HCT116 (cell line): ENCODE results near the gene AP1B1.

Experiments used
- ATF3 ChIP-seq: IDR thresholded peaks from 2 replicates; pipeline ENCODE4 v1.6.1; 2012
- CEBPB ChIP-seq: IDR thresholded peaks from 2 replicates; pipeline ENCODE4 v1.6.1; 2012; ENCODE audit warnings: low read depth
- CTCF ChIP-seq, 3 experiments: fragments of 200-600 bp in 1 of 3; sonication (generic) in 1 of 3; IDR thresholded peaks in 2 of 3; conservative IDR thresholded peaks in 1 of 3; 2 replicates each; pipeline ENCODE4 v1.5.1; 2012 to 2017; ENCODE audit warnings: low read depth in 2 of 3, low read length in 2 of 3, antibody characterized with exemption in 1 of 3, borderline replicate concordance in 1 of 3, control low read depth in 1 of 3, mild to moderate bottlenecking in 1 of 3, mixed read lengths in 1 of 3, mixed run types in 1 of 3, moderate library complexity in 1 of 3; ENCODE audit not compliant: insufficient read depth in 1 of 3
- EGR1 ChIP-seq: IDR thresholded peaks from 2 replicates; pipeline ENCODE4 v1.6.1; 2012; ENCODE audit warnings: low read depth
- EZH2 ChIP-seq: fragments of 200-600 bp; sonication (generic); IDR thresholded peaks from 2 replicates; pipeline ENCODE4 v1.6.1; 2017; ENCODE audit warnings: antibody characterized with exemption, mixed run types
- FOSL1 ChIP-seq: IDR thresholded peaks from 2 replicates; pipeline ENCODE4 v1.6.1; 2012; ENCODE audit warnings: low read depth
- JUND ChIP-seq: IDR thresholded peaks from 2 replicates; pipeline ENCODE4 v1.6.1; 2012
- POLR2A ChIP-seq: IDR thresholded peaks from 2 replicates; pipeline ENCODE4 v1.7.0; 2011; ENCODE audit warnings: borderline replicate concordance; ENCODE audit not compliant: insufficient read depth, insufficient read length; ENCODE audit errors: extremely low read depth
- POLR2AphosphoS5 ChIP-seq: IDR thresholded peaks from 2 replicates; pipeline ENCODE4 v1.6.1; 2011; ENCODE audit warnings: mild to moderate bottlenecking, low read depth, low read length, moderate library complexity
- RAD21 ChIP-seq: IDR thresholded peaks from 2 replicates; pipeline ENCODE4 v1.6.1; 2012; ENCODE audit warnings: low read depth, mild to moderate bottlenecking
- SP1 ChIP-seq: IDR thresholded peaks from 2 replicates; pipeline ENCODE4 v1.6.1; 2012; ENCODE audit warnings: low read depth
- ZFX ChIP-seq: fragments of 450-650 bp; IDR thresholded peaks from 2 replicates; pipeline ENCODE4 v1.6.1; 2017
- ZNF274 ChIP-seq: fragments of 200-500 bp; sonication (Bioruptor generic); IDR thresholded peaks from 2 replicates; pipeline ENCODE4 v1.6.1; 2014; ENCODE audit warnings: mild to moderate bottlenecking, low read depth, low read length, inconsistent platforms

GRCh38 chr22:29335656-29336055, 52.7 kb downstream of the AP1B1 start:
- TF ChIP-seq CTCF (IDR thresholded peaks at IDR 0.05 in 2 of 3, conservative IDR thresholded peaks at IDR 0.05 in 1 of 3; ENCODE audit: borderline replicate concordance in 1 of 3, insufficient read depth in 1 of 3, low read depth in 2 of 3, low read length in 2 of 3) (no peak), RAD21 (no peak), ATF3 (no peak), JUND (no peak), EZH2 (no peak), ZFX (no peak), POLR2AphosphoS5 (no peak), CEBPB (no peak), POLR2A (no peak), EGR1 (no peak), ZNF274 (no peak), FOSL1 (no peak), SP1 (no peak)
